Measurements from ENCODE around the gene JPH3.
A peak's percentile ranks its signal among the peaks of the same experiment; 100 is the strongest.

Gene JPH3

DNA sequence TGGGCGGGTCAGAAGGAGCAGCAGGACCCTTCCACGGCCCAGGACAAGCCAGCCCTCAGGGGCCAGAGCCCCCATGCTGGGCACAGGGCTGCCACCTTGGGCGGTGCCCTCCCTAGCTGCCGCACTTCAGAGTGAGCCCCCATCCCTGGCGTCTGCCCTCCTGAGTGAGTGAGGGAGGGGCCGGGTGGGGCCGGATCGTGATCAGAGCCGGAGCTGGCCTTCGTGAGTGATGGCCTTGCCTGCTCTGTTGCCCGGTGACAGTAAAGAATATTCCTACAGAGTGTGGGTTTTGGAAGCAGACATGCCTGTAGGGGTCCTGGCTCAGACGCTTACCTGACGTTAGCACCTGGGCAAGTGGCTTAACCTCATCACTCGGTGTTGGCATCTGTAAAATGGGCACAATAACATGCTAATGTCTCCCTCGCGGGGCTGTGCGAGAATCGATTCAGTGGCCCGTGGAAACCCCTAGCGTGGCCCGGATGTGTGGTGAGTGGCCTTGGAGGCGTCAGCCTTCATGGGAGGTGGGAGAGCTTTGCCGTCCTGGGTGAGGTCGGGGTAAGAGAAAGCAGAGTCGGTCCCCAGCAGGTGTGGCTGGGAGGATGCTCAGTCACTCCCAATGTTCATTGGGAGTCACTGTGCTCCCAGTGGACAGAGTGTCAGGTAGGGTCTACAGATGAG, 26.1 kb downstream of the JPH3 start:
- DNase-seq = no peak

DNA sequence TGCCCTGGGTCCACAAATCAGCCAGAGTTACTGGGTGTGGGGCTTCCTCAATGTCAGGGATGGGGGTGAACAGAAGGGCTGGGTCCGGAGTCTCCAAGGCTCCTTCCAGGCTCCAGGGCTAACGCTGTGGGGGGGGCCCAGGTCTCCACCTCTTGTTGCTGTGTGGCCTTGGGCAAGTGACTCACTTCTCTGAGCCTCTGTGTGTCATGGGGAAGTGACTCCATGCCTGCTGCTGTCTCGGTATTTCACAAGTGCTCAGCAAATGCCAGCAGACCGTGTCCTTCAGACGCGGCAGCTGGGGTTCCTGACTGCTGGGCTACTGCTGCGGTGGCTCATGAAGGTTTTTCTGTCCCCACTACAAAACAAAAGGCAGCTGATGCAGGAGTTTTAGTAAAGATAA, 26.6 kb downstream of the JPH3 start:
- DNase-seq = no peak

DNA sequence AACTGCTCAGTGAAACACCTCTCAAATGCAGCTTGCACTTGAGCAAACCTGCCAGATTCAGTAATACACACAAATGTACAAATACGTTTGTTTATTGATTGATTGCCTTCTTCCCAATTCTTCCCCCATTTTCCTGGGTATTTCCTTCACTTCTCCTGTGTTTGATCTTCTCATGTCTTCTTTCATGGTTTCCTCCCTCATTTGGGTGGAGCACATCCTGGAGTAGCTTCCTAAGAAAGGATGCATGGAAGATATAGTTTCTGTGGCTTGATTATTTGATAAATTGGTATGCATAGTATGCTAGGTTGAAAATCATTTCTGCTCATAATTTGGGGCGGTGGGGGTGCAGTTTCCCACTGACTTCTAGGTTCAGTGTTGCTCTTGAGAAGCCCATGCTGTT, 28.8 kb downstream of the JPH3 start:
- DNase-seq = no peak

DNA sequence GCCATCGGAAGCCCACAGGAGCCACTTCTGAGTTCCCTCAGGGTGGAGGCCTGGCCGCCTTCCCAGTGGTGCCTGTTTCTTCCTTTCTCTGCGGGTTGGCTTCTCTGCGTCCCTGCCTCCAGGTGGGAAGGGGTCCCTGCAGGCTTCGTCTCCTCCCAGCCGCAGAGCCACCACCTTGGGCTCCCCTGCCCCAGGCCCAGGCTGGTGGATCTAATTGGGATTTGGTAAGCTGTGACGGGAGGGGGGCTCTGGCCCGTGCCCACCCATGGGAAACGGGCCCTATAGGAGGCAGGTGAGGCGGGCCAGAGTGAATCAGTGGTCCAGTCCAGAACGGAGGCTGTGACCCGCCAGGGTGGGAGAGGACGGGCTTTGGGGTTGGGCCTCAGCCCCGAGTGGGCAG, 32.1 kb downstream of the JPH3 start:
- no peak for DNase-seq

DNA sequence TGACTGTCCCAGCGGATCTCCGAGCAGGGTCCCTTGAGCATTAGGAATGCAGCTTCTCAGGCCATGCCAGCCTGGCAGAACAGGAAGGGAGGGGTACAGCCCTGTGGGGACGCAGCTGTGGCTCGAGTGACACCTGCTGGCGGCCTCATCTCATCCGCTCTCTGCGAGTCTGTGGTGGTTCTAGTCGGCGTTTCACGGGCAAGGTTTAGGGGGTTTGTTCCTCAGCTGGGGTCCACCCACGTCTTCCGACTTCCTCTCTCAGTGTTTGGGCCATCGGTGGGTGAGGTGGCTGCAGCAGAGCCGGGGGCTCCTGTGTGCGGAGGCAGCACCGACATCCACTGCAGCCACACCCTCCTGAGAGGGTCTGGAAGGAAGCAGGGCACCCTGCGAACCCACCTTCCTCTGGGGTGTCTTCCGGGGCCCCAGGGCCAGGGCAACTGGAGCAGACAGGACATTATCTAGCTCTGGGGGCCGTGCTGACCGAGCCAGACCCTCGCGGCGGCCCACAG, 33.3 kb downstream of the JPH3 start:
- DNase-seq = peak; percentile 57

DNA sequence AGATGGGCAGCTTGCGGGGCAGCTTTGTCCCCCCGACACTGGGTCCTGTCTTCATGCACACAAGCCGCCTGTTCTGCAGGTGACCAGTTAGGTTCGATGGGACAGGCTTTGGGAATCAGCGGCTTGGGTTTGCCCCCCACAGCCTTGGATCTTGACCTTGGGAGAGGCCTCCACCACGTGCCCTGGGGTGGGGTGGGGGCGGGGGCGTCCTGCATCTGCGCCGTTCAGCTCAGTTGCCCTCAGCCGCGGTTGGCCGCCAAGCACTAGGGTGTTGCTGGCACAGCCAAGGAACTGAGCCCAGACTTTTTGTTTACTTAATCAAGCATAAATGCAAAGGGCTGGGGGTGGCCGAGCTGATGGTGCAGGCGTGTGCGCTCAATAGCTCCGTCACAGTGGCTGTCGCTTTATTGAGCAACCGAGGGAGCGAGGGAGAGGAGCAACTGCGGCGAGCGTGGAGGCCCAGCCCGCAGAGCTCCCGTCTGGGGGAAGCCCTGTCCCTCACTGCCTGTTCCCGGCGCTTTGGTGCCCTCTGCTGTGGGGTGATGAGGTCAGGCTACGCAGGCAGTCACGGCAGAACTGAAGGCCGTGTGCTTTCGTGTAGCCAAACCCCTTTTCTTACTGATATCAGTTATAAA, 33.9 kb downstream of the JPH3 start:
- peak; percentile 69 for DNase-seq

DNA sequence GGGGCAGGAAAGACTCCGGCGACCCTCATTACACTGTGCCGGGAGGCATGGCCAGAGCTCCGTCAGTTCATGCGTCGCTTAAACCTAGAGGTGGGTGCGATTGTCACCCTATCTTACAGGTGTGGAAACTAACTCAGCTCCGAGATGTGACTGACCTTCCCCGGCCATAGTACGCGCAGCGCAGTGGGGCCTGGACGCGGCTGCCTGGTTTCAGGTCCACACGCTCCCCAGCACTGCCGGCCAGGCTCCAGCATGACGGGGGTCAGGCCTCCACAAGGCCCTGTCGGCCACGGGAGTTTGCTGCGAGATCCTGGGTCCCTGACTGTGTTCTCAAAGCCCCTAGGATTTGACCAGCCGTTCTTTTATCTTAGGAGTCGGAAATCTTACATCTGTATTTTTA, 34.4 kb downstream of the JPH3 start:
- DNase-seq = no peak

DNA sequence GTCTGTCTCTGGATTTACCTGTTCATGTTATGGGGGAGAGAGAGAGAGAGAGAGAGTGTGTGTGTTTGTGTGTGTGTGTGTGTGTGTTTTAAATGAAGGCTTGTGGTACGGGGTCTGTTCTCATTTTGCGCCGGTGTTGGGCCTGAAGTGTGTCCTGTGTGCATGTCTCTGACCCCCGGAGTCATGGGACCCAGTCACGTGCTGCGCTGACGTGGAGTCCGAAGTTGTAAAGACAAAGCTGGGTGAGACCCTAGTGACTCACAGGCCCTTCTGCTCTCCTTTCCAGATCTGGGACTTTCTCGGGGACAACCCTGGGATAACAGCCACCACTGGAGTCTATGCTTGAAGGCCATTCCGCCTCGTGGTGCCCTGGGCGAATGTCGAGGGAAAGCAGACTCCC, 35.0 kb downstream of the JPH3 start:
- no peak for DNase-seq

DNA sequence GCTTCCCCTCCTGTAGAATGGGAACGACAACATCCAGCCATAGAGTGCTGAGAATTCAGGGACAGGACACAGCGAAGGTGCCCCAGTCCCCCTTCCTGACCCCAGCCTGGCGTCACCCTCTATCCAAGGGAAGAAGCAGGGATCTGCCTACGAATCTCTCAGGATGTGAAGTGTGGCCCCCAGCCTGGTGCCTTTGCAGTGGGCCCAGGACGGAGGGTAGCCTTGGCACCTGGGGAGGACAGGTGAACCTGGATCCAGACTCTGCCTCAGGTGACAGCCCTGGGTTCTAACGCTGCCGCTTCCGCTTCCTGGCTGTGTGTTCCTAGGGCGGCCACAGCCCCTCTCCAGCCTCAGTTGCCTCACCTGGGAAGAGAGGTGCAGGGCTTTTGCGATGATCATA, 36.4 kb downstream of the JPH3 start:
- DNase-seq = no peak

DNA sequence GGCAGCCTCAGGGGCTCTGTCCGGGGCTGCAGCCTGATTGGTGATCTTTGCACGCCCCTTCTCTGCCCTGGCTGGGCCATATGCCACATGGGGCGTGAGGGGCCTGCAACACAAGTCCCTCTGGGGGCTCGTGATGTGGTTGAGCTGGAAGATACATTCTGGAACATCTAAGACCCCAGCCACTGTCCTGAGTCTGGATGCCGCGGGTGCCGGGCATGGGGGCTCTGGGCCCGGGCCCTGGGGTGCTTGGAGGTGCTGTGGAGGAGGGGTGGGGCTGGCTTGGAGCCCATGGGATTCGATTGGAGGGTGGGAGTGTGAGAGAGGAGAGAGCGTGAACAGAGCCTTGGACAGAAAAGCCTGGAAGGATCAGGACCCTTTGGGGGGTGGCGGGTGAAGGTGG, 39.4 kb downstream of the JPH3 start:
- no peak for DNase-seq

DNA sequence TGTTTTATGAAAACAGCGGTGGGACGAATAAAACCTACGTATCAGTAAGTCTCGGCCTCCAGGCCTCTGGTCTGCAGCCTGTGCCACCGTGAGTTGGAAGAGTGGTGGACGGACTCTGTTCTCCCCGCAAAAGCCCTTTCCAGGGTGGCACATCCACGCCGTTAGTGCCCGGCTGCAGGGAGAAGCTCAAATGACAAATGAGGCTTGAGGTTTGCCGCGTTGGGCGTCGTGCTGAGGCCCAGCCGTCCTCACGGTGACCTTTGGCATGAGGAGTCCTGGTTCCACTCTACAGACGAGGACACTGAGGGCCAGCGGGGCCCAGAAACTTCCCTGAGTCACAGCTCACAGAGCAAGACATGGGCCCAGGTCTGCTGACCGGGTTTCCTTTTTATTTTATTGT, 40.2 kb downstream of the JPH3 start:
- DNase-seq = no peak

DNA sequence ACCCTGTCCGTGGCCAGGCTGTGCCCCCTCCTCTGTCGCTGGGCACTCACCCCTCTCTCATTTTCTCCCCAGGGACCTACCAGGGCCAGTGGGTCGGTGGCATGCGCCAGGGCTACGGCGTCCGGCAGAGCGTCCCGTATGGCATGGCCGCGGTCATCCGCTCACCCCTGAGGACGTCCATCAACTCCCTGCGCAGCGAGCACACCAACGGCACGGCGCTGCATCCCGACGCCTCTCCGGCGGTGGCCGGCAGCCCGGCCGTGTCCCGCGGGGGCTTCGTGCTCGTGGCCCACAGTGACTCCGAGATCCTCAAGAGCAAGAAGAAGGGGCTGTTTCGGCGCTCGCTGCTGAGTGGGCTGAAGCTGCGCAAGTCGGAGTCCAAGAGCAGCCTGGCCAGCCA, 41.9 kb downstream of the JPH3 start:
- no peak for DNase-seq

DNA sequence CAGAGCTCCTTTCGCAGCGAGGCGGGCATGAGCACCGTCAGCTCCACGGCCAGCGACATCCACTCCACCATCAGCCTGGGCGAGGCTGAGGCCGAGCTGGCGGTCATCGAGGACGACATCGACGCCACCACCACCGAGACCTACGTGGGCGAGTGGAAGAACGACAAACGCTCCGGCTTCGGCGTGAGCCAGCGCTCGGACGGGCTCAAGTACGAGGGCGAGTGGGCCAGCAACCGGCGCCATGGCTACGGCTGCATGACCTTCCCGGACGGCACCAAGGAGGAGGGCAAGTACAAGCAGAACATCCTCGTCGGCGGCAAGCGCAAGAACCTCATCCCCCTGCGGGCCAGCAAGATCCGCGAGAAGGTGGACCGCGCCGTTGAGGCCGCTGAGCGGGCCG, 42.3 kb downstream of the JPH3 start:
- no peak for DNase-seq

DNA sequence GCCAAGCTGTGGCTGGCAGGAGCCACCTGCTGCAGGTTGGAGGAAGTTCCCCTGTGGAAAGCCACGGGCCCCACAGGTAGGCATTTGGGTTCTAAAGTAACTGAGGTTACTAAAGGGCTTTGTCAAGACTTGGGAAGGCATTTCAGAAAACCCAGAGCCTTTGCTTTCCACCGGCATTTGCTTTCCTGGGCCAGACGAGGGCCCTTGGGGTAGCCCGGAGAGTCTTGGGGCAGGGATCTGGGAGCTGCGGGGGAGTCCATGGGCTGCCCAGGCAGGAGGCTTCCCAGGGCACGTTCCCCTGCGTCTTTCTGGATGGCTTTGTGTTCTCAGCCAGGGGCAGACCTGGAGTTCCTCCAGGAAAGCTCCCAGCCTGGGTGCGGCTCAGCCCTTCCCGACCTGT, 43.5 kb downstream of the JPH3 start:
- no peak for DNase-seq

DNA sequence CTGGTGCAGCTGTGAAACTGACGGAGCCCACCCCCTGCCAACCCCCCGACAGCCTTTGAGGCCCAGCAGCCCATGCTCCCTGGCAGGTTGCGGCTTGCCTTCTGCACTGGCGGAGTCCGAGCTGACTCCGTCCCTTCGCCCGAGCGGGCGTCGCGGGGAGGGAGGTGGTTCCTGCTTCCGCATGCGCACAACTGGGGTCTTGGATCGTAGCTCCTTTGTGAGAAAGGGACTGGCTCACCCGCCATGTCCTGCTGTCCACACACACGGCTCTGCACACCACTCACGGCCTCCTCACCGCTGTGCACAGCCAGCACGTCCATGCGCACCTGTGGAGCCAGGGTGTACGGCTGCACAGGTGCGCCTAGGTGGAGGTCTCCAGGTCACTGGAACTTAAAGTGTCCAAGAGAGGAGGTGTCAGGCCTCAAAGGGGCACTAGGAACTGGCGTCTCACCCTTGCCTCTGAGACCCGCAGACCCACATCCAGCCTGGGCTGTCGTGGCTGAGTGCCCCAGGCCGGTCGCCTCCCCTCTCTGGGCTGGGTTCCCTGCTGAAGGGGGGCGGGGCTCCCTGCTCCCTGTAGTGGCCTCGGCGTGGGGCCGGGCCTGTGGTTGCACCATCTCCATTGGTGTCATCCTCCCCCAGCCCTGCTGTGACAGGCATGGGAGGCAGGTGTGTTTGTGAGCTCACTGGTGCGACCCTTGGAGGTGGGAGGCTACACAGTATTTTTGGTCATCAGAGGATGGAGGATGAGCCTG, 45.3 kb downstream of the JPH3 start:
- no peak for DNase-seq

DNA sequence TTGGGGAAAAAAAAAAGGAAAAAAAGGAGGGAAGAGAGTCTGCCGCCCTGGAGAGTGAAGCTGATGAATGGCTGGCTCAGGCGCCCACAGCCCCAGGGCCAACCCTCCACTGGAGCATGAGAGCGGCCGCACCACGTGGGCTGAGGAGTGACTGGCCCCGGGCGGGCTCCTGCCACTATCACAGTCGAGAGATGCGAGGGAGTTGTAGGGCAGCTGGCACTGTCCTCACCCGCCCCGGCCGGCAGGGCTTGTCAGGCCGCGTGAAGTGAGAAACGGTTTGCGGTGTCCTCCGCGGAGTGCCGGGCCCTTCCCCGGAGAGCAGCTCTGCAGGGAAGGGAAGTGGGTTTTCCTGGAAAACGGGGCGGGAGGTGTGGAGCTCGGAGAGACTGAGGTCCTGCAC, 45.9 kb downstream of the JPH3 start:
- no peak for DNase-seq

DNA sequence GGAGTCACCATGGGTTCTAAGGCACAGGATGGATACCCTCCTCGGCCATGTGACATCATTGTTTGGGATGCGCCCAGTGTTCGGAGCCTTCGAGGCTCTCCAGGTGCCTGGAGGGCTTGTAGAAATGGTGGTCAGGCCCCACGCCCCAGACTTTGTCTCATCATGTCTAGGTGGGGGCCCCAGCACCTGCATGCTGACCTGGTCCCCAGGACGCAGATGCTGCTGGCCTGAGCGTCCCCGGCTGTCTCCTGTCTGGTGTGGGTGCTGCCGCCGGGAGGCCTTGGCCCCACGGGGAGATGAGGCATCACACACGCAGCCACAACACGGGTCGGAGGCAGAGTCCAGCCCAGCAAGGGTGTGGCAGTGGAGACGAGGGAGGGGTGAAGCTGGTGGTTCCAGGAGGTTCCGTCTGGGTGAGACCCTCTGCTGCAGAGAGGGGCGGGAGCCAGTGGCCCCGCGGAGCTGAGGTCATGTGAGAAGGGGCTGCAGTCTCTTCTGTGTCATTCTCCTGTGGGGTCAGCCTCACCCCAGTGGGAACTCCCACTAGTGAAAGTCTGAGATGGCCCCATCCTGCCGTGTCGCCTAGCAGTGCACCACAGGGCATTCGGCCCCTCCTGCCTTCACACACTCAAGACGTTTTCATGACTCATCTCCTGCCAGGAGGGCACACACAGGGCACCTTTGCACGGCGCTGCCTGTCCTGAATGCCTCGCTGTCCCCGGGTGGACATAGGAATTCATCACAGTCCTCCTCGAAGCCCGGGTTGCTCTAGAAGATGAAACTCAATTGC, 46.6 kb downstream of the JPH3 start:
- DNase-seq = no peak

DNA sequence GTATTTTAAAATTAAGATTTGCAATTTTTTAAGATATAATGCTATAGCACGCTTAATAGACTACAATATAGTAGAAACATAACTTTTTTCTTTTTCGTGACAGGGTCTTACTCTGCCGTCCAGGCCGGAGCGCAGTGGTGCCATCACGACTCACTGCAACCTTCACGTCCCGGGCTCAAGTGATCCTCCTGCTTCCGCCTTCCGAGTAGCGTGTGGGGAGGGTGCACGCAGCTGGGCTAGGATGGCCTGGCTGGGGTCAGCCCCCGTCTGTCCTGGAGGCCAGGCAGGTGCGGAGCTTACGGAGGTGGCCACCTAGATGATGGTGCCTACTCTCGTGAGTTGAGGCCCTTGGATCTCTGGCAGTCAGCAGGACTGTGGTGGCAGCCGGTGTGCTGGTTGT, 50.1 kb downstream of the JPH3 start:
- no peak for DNase-seq

DNA sequence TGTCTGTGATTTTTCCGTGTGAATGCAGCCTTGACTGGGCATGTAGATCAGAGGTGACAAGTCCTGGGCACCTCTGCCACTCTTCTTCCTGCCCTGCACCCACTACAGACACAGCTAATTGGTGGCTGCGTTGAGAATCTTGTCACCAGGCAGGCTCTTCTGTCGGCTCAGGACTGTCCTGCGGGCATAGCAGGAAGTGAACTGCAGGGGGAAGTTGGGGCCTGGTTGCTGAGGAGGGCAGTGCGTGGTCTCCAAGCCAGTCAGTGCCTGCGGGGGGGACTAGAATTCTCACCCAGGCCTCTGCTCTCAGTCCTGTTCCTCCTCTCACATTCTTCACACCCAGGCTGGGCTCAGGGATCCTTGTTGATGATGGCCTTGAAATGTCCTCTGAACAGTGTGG, 50.5 kb downstream of the JPH3 start:
- no peak for DNase-seq

DNA sequence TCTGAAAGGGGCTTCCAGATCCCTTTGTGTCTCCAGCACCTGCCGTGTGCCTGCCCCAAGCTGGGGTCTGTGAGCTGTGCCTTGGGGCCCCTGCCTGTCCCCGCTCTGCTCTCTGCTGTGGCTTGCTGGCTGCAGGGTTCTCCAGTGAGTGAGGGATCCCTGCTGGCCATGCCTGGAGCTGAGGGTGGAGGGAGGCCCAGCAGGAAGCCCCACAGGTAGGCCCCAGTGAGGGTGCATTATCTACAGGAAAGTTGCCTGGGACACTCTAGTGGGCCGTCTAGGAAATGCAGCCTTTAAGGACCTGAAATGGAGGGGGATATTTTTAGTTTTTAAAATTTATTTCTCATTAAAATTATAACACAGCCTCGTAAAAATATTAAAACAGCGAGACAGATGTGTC, 50.9 kb downstream of the JPH3 start:
- no peak for DNase-seq

DNA sequence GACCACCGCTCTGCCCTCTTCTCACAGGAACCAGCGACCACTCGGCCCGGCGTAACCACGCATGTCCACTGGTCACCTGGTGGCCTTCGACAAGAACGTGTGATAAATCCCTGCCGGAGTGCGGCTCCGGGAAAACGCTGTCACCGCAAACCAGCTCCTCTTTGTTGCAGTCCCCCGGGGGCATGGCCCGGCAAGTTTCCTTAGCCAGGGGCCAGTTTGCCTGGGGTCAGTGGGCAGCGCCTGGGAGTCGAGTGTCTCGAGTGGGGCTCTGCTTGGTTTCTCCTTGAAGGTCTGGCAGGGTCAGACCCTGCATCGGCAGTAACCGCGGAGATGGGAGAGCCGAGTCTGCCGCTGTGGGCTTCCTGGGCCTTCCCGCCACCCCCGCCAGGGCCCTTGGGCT, 52.5 kb downstream of the JPH3 start:
- DNase-seq = no peak

DNA sequence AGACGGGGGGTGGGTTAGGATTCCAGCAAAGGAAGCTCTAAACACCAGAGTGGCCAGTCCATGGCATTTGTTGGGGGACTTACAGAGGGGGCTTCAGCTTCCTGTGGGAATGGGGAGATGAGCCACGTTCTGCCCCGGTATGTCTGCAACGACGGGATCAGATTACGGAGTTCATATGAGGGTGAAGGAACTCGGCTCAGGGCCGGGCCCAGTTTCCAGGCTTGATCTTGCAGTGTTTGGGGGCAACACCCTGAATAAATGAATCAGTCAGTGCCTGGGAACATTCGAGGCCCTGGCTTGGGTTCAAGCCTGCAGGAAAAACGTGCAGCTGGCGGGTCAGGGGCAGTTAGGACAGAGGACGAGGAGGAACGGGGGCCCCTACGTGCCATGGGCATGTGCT, 54.0 kb downstream of the JPH3 start:
- DNase-seq = no peak

DNA sequence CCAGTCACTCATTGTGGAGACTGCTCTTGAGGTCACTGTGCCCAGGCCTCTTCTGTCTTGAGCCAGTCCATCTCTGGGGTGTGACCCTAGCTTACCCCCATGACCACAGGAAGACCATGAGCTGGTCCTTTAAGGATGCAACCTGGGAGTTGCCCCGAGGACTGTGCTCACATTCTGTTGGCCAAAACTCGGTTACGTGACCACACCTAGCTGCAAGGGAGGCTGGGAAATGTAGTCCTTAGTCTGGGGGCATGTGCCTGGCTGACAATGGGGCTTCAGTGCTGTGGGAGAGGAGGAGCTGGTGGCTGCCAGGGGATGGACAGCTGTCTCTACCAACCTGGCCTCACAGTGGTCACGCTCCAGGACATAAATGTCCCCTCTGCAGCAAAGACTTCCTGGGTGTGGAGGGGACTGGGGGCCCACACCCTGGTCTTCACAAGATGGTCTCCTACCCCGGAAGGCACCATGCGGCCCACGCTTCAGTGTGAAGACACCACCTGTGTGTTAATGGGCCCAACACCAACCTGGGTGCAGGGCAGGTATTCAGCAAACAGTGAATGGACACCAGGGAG, 55.4 kb downstream of the JPH3 start:
- no peak for DNase-seq

All from NCI-H345 (cell line).